ENCODE measurements around the gene FLRT2.

The FLRT2 gene

DNA sequence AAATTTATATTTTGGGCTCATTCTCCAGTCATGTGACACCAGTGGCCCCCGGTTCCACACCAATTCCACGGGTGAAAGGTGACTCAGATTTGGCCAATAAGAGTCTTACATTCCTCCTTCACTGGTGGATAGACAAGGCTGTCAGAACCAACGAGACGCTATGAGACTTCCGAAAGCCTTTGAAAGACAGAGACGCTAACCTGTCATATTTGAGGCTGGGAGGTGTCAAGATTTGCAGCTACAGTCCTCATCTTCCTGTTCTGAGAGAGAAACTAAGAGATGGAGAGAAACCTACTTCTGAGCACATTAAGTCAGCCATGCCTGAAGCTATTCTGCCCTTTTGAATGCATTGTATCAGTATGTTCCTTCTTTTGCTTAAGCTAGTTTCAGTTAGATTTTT, 171.2 kb downstream of the FLRT2 start:
- in situ Hi-C loops (cut with MboI; ENCODE audit: low sequenced_read_pairs, unreplicated experiment): no loop called here
- TF ChIP-seq CTCF (IDR thresholded peaks at IDR 0.05; ENCODE audit: borderline replicate concordance, control extremely low read depth, extremely low read depth, insufficient read depth, missing control alignments): no peak
- DNase-seq (ENCODE audit: low spot score): no peak

DNA sequence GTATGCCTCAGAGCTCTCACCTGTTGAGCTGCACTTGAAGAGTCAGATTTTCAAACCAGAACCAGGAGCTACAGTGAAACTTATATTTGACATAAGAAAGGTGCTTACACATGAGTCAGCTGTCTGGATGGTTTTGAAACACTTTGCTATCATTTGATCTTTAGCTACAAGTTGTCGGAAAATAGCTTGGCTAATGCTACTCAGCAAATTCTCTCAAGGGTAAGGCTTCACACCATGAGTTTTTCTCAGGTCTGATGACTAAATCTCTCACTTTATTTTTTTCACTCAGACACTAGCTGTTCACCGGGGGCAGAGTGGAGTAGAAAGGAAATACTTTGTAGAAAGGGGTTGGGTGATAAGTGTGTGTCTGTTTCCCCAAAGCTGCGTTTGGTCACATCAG, 171.8 kb downstream of the FLRT2 start:
- in situ Hi-C loops (cut with MboI; ENCODE audit: low sequenced_read_pairs, unreplicated experiment): no loop called here
- DNase-seq (ENCODE audit: low spot score): no peak
- TF ChIP-seq CTCF (IDR thresholded peaks at IDR 0.05; ENCODE audit: borderline replicate concordance, control extremely low read depth, extremely low read depth, insufficient read depth, missing control alignments): no peak

DNA sequence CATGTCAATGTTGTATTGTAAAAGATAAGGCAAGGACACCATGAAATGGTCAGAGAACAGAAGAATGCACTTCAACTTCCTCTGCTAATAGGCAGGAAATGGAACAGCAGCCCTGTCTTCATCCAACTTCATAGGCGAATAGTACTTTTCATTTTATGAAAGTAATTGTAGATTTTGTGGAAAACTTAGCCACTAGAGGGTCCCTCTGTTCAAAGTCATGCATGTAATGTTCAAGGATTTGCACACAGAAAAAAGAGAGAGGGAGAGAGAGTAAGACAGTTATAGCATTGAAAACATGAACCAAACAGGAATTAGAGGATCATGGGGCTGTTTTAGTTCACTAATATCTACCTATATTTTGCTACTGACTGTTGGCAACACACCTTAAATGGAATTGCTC, 172.2 kb downstream of the FLRT2 start:
- in situ Hi-C loops (cut with MboI; ENCODE audit: low sequenced_read_pairs, unreplicated experiment): no loop called here
- no peak for TF ChIP-seq CTCF (IDR thresholded peaks at IDR 0.05; ENCODE audit: borderline replicate concordance, control extremely low read depth, extremely low read depth, insufficient read depth, missing control alignments)
- DNase-seq (ENCODE audit: low spot score): no peak

GRCh38 chr14:85702997-85703396, 173.1 kb downstream of the FLRT2 start:
- TF ChIP-seq CTCF (IDR thresholded peaks at IDR 0.05; ENCODE audit: borderline replicate concordance, control extremely low read depth, extremely low read depth, insufficient read depth, missing control alignments): no peak
- DNase-seq (ENCODE audit: low spot score): no peak
- in situ Hi-C loops (cut with MboI; ENCODE audit: low sequenced_read_pairs, unreplicated experiment): no loop called here

Data from GM13976 (cell line).